Neutrophil (primary cell): Measurements from ENCODE around the gene CACNA1I.

ENCODE experiments used
- H3K27ac ChIP-seq: fragments of 200-600 bp; sonication (generic); 2 replicates; pipeline ENCODE4 v1.5.1; 2016; ENCODE audit warnings: mild to moderate bottlenecking, moderate library complexity
- H3K27me3 ChIP-seq: fragments of 200-600 bp; sonication (generic); 2 replicates; pipeline ENCODE4 v1.6.0; 2016; ENCODE audit warnings: mild to moderate bottlenecking
- H3K36me3 ChIP-seq: fragments of 200-600 bp; sonication (generic); 2 replicates; pipeline ENCODE4 v1.5.1; 2017
- H3K4me1 ChIP-seq, 2 experiments: fragments of 200-600 bp in 1 of 2; sonication (generic) in 1 of 2; 1 replicate in 1 of 2; 2 replicates in 1 of 2; pipeline versions ENCODE4 v1.5.1 to v1.6.1; 2013 to 2016; ENCODE audit warnings: low read depth in 1 of 2, low read length in 1 of 2, mild to moderate bottlenecking in 1 of 2, moderate library complexity in 1 of 2; ENCODE audit not compliant: control insufficient read depth in 1 of 2, insufficient read depth in 1 of 2
- H3K4me3 ChIP-seq, 2 experiments: fragments of 200-600 bp in 1 of 2; sonication (generic) in 1 of 2; 1 replicate in 1 of 2; 2 replicates in 1 of 2; pipeline ENCODE4 v1.5.1; 2013 to 2016; ENCODE audit warnings: low read depth in 1 of 2, low read length in 1 of 2, mild to moderate bottlenecking in 1 of 2, moderate library complexity in 1 of 2
- H3K9me3 ChIP-seq: fragments of 200-600 bp; sonication (generic); 2 replicates; pipeline ENCODE4 v1.5.1; 2016
- CTCF ChIP-seq: fragments of 200-600 bp; sonication (generic); IDR thresholded peaks from 2 replicates; pipeline ENCODE4 v1.5.1; 2016; ENCODE audit warnings: antibody characterized with exemption

CACNA1I gene

GRCh38 chr22:39724390-39724789 is 153.8 kb downstream of the CACNA1I start:
- TF ChIP-seq CTCF, result no peak
- H3K4me3 ChIP-seq, result no peak overlapping the region
- no peaks in the 10 kb centered on the region for H3K4me1 ChIP-seq
- no peaks in the 10 kb centered on the region for H3K9me3 ChIP-seq
- H3K36me3 ChIP-seq, result no peaks in the 10 kb centered on the region
- H3K27ac ChIP-seq, result no peak overlapping the region
- H3K27me3 ChIP-seq, result peaks cover 67% of the 10 kb centered on the region

DNA sequence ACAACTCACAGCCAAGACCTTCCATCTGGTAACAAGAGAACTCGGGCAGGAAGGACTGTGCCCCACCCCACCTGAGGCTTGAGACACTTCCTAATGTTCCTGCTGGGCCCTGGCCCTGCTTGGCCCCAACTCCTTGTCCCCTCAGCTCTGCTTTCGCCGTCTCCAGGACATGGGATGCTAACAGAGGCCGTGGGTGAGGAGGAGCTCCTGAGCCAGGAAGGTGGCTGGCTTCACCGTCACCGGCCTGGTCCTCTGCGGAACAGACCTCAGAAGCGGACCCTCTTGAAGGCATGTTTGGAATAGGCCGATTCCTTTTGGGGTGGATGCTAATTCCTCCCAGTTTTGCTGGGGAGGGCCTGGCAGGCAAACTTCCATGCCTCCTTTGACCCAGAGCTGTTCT is 154.3 kb downstream of the CACNA1I start:
- peaks cover 65% of the 10 kb centered on the region for H3K27me3 ChIP-seq
- no peaks in the 10 kb centered on the region for H3K36me3 ChIP-seq
- H3K27ac ChIP-seq, result no peak overlapping the region
- no peaks in the 10 kb centered on the region for H3K9me3 ChIP-seq
- H3K4me3 ChIP-seq, result no peak overlapping the region
- TF ChIP-seq CTCF, result no peak
- no peaks in the 10 kb centered on the region for H3K4me1 ChIP-seq

GRCh38 chr22:39725351-39726035 is 154.9 kb downstream of the CACNA1I start:
- no peak for TF ChIP-seq CTCF
- no peak overlapping the region for H3K27ac ChIP-seq
- peaks cover 59% of the 10 kb centered on the region for H3K27me3 ChIP-seq
- H3K4me3 ChIP-seq, result no peak overlapping the region
- no peaks in the 10 kb centered on the region for H3K9me3 ChIP-seq
- no peaks in the 10 kb centered on the region for H3K4me1 ChIP-seq
- no peaks in the 10 kb centered on the region for H3K36me3 ChIP-seq

- no peak overlapping the region for H3K27ac ChIP-seq
- H3K9me3 ChIP-seq, result no peaks in the 10 kb centered on the region
- H3K4me1 ChIP-seq, result no peaks in the 10 kb centered on the region
- no peak overlapping the region for H3K4me3 ChIP-seq
- no peak for TF ChIP-seq CTCF
- H3K36me3 ChIP-seq, result no peaks in the 10 kb centered on the region
- peaks cover 50% of the 10 kb centered on the region for H3K27me3 ChIP-seq
Measured at GRCh38 chr22:39727541-39727940, 157.0 kb downstream of the CACNA1I start.

DNA sequence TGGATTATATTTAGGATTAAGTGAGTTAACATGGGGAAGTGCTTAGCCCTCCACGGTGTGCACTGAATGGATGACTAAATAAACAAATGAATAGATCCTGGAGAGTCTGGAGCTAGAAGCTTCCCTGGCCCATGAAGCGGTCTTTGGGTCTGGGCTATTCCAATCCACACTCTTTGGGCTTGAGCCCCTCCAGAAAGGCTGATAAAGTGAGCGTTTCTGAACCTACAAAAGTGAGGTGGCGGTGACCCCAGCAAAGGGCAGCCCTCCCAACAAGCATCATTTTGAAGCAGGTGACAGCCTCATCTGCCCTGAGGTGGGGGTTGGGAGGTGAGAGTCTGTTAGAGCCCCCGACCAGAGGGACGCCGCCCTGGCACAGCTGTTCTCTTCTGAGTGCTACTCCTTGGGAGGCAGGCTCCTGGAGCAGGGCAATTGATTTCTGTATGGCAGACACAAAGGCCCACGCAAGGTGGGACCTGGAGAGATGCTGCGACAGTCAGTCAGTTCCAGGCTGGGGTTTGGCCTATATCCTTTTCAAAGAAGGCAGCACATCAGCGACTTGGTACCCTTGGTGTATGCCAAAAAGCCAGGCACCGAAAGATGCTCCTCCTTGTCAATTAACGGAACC is 157.8 kb downstream of the CACNA1I start:
- peaks cover 58% of the 10 kb centered on the region for H3K27me3 ChIP-seq
- no peaks in the 10 kb centered on the region for H3K9me3 ChIP-seq
- H3K4me1 ChIP-seq, result no peaks in the 10 kb centered on the region
- no peak overlapping the region for H3K27ac ChIP-seq
- H3K4me3 ChIP-seq, result no peak overlapping the region
- no peaks in the 10 kb centered on the region for H3K36me3 ChIP-seq
- no peak for TF ChIP-seq CTCF
